Subcutaneous adipose tissue (tissue), 4 donors: ENCODE data around the gene ADAM12. TPM values are rescaled to one million over a fixed set of nuclear protein-coding genes. Genes with fewer than 3 reads are reported as not detected.

Experiments used
- total RNA-seq, 4 donors: library from RNA; depleted of rRNA; stranded (reverse); fragments of >200 nt; gene quantifications; one replicate each; pipeline ENCODE4 v1.1.0, GENCODE V29; 2016
- TF ChIP-seq, protein P1 (sequence below): fragments of 450-650 bp; IDR thresholded peaks from one replicate; pipeline ENCODE4 v1.5.1; 2016; ENCODE audit warnings: low read depth, mild to moderate bottlenecking, control low read depth, antibody characterized with exemption, moderate library complexity

ADAM12 gene
- total RNA-seq, 4 donors from 2014 or later: 11.5 to 20.4 (median 14.5) TPM

DNA sequence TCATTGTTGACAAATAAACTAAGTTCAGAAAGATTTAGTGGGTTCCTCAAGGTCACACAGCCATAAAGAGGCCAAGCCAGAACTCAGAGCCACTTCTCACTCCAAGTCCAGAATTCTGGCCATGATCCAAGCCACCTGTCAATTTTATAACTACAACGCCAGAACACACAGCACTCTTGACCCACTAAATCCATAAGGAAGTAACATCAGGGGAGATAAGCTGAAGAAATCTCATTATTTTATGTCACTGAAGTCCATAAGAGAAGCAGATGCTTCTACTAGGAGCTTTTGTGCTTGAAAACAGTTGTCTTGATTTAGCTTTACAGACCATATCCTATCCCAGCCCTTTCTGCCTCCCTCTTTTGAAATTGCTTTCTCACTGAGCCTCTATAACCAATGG, 15.9 kb downstream of the ADAM12 start:
- TF ChIP-seq, protein P1, sequence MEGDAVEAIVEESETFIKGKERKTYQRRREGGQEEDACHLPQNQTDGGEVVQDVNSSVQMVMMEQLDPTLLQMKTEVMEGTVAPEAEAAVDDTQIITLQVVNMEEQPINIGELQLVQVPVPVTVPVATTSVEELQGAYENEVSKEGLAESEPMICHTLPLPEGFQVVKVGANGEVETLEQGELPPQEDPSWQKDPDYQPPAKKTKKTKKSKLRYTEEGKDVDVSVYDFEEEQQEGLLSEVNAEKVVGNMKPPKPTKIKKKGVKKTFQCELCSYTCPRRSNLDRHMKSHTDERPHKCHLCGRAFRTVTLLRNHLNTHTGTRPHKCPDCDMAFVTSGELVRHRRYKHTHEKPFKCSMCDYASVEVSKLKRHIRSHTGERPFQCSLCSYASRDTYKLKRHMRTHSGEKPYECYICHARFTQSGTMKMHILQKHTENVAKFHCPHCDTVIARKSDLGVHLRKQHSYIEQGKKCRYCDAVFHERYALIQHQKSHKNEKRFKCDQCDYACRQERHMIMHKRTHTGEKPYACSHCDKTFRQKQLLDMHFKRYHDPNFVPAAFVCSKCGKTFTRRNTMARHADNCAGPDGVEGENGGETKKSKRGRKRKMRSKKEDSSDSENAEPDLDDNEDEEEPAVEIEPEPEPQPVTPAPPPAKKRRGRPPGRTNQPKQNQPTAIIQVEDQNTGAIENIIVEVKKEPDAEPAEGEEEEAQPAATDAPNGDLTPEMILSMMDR: no peak

DNA sequence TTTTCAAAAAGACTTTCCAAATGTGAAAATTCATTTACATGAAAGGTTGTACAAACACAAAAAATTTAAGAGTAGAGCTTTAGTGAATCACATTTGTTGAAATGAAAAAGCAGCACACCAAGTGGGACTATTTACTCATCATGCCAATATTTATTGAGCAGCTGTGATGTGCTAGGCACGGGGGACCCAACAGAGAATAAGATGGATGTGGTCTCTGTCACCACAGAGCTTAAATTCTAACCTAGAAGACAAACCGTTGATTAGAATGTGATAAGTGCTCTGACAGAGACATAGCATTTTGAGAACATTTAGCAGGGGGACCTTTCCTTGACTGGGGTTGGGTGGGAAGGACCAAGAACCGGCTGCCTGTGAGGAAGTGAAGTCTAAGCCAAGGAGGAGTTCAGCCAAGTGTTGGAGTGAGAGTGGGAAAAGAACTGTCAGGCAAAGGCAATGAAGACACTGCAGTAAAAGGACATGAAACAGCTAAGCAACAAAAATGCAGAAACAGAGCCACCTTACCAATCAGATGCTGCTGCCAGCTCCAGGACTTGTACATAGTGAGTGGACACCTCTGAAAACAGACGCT, 19.1 kb downstream of the ADAM12 start:
- TF ChIP-seq, protein P1: no peak

DNA sequence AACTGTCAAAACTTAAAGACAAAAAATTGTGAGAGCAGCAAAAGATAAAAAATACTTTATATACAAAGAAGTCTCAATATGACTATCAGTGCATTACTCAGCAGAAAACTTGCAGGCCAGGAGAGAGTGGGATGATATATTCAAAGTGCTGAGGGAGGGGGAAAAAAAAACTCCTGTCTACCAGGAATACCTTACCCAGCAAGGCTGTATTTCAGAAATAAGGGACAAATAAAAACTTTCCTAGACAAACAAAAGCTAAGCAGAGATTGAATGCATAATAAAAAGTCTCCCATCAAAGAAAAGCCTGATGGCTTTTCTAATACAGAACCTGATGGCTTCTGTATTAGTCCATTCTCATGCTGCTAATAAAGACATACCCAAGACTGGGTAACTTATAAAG, 31.1 kb downstream of the ADAM12 start:
- TF ChIP-seq, protein P1: no peak

DNA sequence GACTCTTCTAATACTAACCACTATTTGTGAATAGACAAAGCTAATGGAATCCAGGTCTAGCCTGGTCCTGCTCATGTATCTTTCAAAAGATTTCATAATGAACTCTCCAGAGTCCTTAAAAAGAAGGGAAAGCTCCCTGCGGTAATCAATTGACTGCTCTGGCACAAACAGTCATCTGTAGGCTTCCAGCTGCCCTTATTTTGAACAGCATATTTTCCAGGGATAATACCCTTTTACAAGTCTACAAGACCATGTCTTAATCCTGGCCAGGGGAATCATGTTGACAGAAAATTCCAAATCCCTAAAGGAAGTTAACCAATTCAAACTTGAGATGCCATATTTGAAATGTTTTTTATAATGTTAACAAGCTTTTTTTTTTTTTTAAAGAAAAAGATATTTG, 34.6 kb downstream of the ADAM12 start:
- TF ChIP-seq, protein P1: no peak

DNA sequence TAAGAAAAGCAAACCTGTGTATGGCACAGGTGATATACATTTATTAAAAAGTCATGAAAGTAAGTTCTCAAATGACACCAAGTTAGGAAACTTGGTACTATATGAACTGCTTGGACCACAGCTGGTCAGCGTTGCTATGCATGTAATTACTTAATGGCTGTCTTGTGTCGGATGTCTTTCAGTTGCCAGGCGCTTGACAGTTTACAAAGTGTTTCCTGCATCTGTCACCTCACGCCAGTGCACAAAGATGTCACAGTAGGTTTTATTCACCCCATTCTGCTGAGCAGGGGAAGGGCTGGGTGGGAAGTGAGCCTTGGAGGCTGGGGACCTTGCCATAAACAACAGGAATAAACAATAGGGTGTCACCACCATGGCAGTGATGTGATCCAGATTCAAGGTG, 35.8 kb downstream of the ADAM12 start:
- TF ChIP-seq, protein P1: no peak

DNA sequence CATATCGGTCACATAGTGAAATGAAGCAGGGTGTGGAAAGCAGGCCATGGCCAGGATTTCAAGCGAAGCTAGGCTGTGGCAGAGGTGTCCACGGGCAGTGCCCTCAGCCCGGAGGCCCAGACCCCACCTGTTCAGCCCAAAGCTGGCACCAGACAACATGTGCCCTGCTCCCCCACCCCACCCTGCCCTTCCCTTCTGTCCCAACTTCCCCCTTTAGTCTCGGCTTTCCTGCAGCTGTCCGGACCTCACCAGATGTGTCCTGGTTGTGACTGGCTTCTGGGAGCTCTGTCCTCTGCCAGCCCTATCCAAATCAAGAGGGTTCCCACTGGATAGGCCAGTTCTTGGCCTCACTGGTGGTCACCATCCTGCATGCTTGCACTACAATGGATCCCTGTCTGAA, 37.3 kb downstream of the ADAM12 start:
- TF ChIP-seq, protein P1: no peak

DNA sequence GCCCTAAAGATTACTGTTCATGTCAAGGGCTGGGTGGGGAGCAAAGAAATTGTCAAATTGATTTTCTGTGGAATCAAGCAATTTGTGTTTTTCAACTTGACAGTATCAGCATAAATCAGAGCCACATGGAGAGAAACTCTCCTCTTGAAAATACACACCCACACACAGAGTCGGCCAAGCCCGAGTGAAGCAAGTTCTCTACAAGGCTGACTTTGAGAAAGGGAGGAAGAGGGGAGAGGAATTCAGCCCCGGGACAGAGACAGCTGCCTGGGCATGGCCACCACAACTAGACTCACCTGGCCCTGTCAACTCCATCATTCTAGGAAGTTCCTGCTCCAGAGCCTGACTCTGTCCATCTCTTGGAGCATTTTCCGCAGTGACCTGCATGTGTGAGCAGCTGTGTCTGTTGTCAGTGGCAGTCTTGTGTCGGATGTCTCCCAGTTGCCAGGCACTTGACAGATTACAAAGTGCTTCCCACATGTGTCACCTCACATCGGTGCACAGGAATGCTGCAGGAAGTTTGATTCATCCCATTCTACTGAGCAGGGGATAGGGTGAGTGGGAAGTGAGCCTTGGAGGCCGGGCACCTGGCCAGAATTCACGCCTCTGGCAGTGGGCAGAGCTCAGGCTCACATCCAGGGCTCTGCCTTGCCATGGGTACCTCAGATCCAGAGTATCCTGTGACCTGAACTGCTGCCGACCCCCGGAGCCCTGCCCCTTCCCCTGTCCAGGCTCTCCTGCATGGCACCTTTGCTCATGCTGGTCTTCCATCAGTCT, 37.9 kb downstream of the ADAM12 start:
- TF ChIP-seq, protein P1: no peak
